Measurements from ENCODE around the gene TFDP2.
"Not testable (repeated sequence)": the region's sequence is repeated elsewhere in the genome, so short reads cannot be mapped to it uniquely, and the experiment has no call there.

The TFDP2 gene

GRCh38 chr3:142117056-142117851 is 32.1 kb downstream of the TFDP2 start:
- Mint-ChIP-seq H3K27ac (ENCODE audit: low read depth) (no peak overlapping the region), H3K27me3 (no peaks in the 10 kb centered on the region), H3K36me3 (ENCODE audit: insufficient read depth) (no peaks in the 10 kb centered on the region), H3K4me1 (peaks cover 19% of the 10 kb centered on the region), H3K4me3 (no peak overlapping the region), H3K9me3 (no peaks in the 10 kb centered on the region)
- no peak for DNase-seq (ENCODE audit: low spot score in 2 of 2)
- no peak for ATAC-seq (replicated peaks; ENCODE audit: extremely low read depth, poor library complexity, severe bottlenecking)

GRCh38 chr3:142115867-142116668 is 33.3 kb downstream of the TFDP2 start:
- Mint-ChIP-seq H3K36me3 (ENCODE audit: insufficient read depth) (peaks cover 2% of the 10 kb centered on the region), H3K4me1 (peaks cover 24% of the 10 kb centered on the region), H3K27ac (ENCODE audit: low read depth) (no peak overlapping the region), H3K9me3 (no peaks in the 10 kb centered on the region), H3K27me3 (no peaks in the 10 kb centered on the region), H3K4me3 (no peak overlapping the region)
- no peak for DNase-seq (ENCODE audit: low spot score in 2 of 2)
- ATAC-seq (replicated peaks; ENCODE audit: extremely low read depth, poor library complexity, severe bottlenecking), result no peak

- Mint-ChIP-seq H3K9me3 (no peaks in the 10 kb centered on the region), H3K27ac (ENCODE audit: low read depth) (no peak overlapping the region), H3K27me3 (no peaks in the 10 kb centered on the region), H3K4me3 (no peak overlapping the region), H3K4me1 (peaks cover 18% of the 10 kb centered on the region), H3K36me3 (ENCODE audit: insufficient read depth) (peaks cover 4% of the 10 kb centered on the region)
- no peak for ATAC-seq (replicated peaks; ENCODE audit: extremely low read depth, poor library complexity, severe bottlenecking)
- DNase-seq (ENCODE audit: low spot score in 2 of 2), result no peak
Observed at GRCh38 chr3:142112601-142113000, 36.7 kb downstream of the TFDP2 start.

- Mint-ChIP-seq H3K9me3 (no peaks in the 10 kb centered on the region), H3K4me3 (no peak overlapping the region), H3K36me3 (ENCODE audit: insufficient read depth) (peaks cover 2% of the 10 kb centered on the region), H3K27ac (ENCODE audit: low read depth) (no peak overlapping the region), H3K4me1 (peaks cover 10% of the 10 kb centered on the region), H3K27me3 (no peaks in the 10 kb centered on the region)
- ATAC-seq (replicated peaks; ENCODE audit: extremely low read depth, poor library complexity, severe bottlenecking) (no peak), DNase-seq (ENCODE audit: low spot score in 2 of 2) (no peak)
Observed at GRCh38 chr3:142106548-142106947, 42.8 kb downstream of the TFDP2 start.

- ATAC-seq (replicated peaks; ENCODE audit: extremely low read depth, poor library complexity, severe bottlenecking), result no peak
- no peaks in the 10 kb centered on the region for H3K27me3 Mint-ChIP-seq
- H3K36me3 Mint-ChIP-seq (ENCODE audit: insufficient read depth), result peaks cover 2% of the 10 kb centered on the region
- H3K4me3 Mint-ChIP-seq, result no peak overlapping the region
- H3K9me3 Mint-ChIP-seq, result no peaks in the 10 kb centered on the region
- DNase-seq (ENCODE audit: low spot score in 2 of 2), result no peak
- H3K27ac Mint-ChIP-seq (ENCODE audit: low read depth), result no peak overlapping the region
- H3K4me1 Mint-ChIP-seq, result peaks cover 5% of the 10 kb centered on the region
Observed at GRCh38 chr3:142105991-142106390, 43.4 kb downstream of the TFDP2 start.

- no peaks in the 10 kb centered on the region for H3K27me3 Mint-ChIP-seq
- no peaks in the 10 kb centered on the region for H3K9me3 Mint-ChIP-seq
- peaks cover 3% of the 10 kb centered on the region for H3K36me3 Mint-ChIP-seq (ENCODE audit: insufficient read depth)
- H3K4me1 Mint-ChIP-seq, result peaks cover 5% of the 10 kb centered on the region
- ATAC-seq (replicated peaks; ENCODE audit: extremely low read depth, poor library complexity, severe bottlenecking) (no peak), DNase-seq (ENCODE audit: low spot score in 2 of 2) (no peak)
- H3K27ac Mint-ChIP-seq (ENCODE audit: low read depth), result no peak overlapping the region
- no peak overlapping the region for H3K4me3 Mint-ChIP-seq
Observed at GRCh38 chr3:142104763-142105162, 44.6 kb downstream of the TFDP2 start.

- ATAC-seq (replicated peaks; ENCODE audit: extremely low read depth, poor library complexity, severe bottlenecking) (no peak), DNase-seq (ENCODE audit: low spot score in 2 of 2) (no peak)
- Mint-ChIP-seq H3K27me3 (no peaks in the 10 kb centered on the region), H3K4me3 (no peak overlapping the region), H3K4me1 (peaks cover 5% of the 10 kb centered on the region), H3K9me3 (no peaks in the 10 kb centered on the region), H3K36me3 (ENCODE audit: insufficient read depth) (peaks cover 5% of the 10 kb centered on the region), H3K27ac (ENCODE audit: low read depth) (no peak overlapping the region)
Observed at GRCh38 chr3:142098964-142099363, 50.4 kb downstream of the TFDP2 start.

- H3K9me3 Mint-ChIP-seq, result no peaks in the 10 kb centered on the region
- H3K27me3 Mint-ChIP-seq, result no peaks in the 10 kb centered on the region
- no peak overlapping the region for H3K4me3 Mint-ChIP-seq
- peaks cover 5% of the 10 kb centered on the region for H3K4me1 Mint-ChIP-seq
- H3K27ac Mint-ChIP-seq (ENCODE audit: low read depth), result no peak overlapping the region
- H3K36me3 Mint-ChIP-seq (ENCODE audit: insufficient read depth), result peaks cover 5% of the 10 kb centered on the region
- ATAC-seq (replicated peaks; ENCODE audit: extremely low read depth, poor library complexity, severe bottlenecking), result no peak
- no peak for DNase-seq (ENCODE audit: low spot score in 2 of 2)
Observed at GRCh38 chr3:142097099-142097843, 52.1 kb downstream of the TFDP2 start.

- ATAC-seq (replicated peaks; ENCODE audit: extremely low read depth, poor library complexity, severe bottlenecking), result no peak
- H3K4me1 Mint-ChIP-seq, result peaks cover 5% of the 10 kb centered on the region
Observed at GRCh38 chr3:142095841-142096240, 53.5 kb downstream of the TFDP2 start.

GRCh38 chr3:142088925-142089324 is 60.4 kb downstream of the TFDP2 start:
- H3K36me3 Mint-ChIP-seq (ENCODE audit: insufficient read depth); H3K4me3 Mint-ChIP-seq; H3K9me3 Mint-ChIP-seq; H3K4me1 Mint-ChIP-seq; DNase-seq (ENCODE audit: low spot score in 2 of 2); H3K27ac Mint-ChIP-seq (ENCODE audit: low read depth); H3K27me3 Mint-ChIP-seq; ATAC-seq (replicated peaks; ENCODE audit: extremely low read depth, poor library complexity, severe bottlenecking): not testable (repeated sequence)

More at GRCh38 chr3:142095841-142096240, 53.5 kb downstream of the TFDP2 start:
- H3K27ac Mint-ChIP-seq (ENCODE audit: low read depth), result no peak overlapping the region
- no peak for DNase-seq (ENCODE audit: low spot score in 2 of 2)
- no peak overlapping the region for H3K4me3 Mint-ChIP-seq
- H3K27me3 Mint-ChIP-seq, result no peaks in the 10 kb centered on the region
- peaks cover 5% of the 10 kb centered on the region for H3K36me3 Mint-ChIP-seq (ENCODE audit: insufficient read depth)
- H3K9me3 Mint-ChIP-seq, result no peaks in the 10 kb centered on the region

GRCh38 chr3:142088522-142088921 is 60.8 kb downstream of the TFDP2 start:
- H3K27ac Mint-ChIP-seq (ENCODE audit: low read depth), result no peak overlapping the region
- H3K27me3 Mint-ChIP-seq, result no peaks in the 10 kb centered on the region
- no peak overlapping the region for H3K4me3 Mint-ChIP-seq
- no peak for ATAC-seq (replicated peaks; ENCODE audit: extremely low read depth, poor library complexity, severe bottlenecking)
- peaks cover 4% of the 10 kb centered on the region for H3K4me1 Mint-ChIP-seq
- no peaks in the 10 kb centered on the region for H3K9me3 Mint-ChIP-seq
- DNase-seq (ENCODE audit: low spot score in 2 of 2), result no peak
- no peaks in the 10 kb centered on the region for H3K36me3 Mint-ChIP-seq (ENCODE audit: insufficient read depth)

GRCh38 chr3:142087676-142088075 is 61.7 kb downstream of the TFDP2 start:
- Mint-ChIP-seq H3K36me3 (ENCODE audit: insufficient read depth) (no peaks in the 10 kb centered on the region), H3K27me3 (no peaks in the 10 kb centered on the region), H3K4me1 (peaks cover 5% of the 10 kb centered on the region), H3K9me3 (no peaks in the 10 kb centered on the region), H3K4me3 (no peak overlapping the region), H3K27ac (ENCODE audit: low read depth) (no peak overlapping the region)
- DNase-seq (ENCODE audit: low spot score in 2 of 2) (no peak), ATAC-seq (replicated peaks; ENCODE audit: extremely low read depth, poor library complexity, severe bottlenecking) (no peak)

All from central memory CD8-positive, alpha-beta T cell (primary cell).